HL-60/S4 treated with phorbol 12-myristate 13-acetate at 8.2 ng/mL for 4 days and 3 days (cell line): Measurements from ENCODE around the gene KRT28.
"Not testable (repeated sequence)": the region's sequence is repeated elsewhere in the genome, so short reads cannot be mapped to it uniquely, and the experiment has no call there.

Experiments used
- in situ Hi-C: fragments of 300-500 bp; cut with MboI; formaldehyde crosslinking; loops from 2 replicates; pipeline ENCODE4 v1.15.0; 2022; ENCODE audit warnings: low sequenced_read_pairs

KRT28 gene

DNA sequence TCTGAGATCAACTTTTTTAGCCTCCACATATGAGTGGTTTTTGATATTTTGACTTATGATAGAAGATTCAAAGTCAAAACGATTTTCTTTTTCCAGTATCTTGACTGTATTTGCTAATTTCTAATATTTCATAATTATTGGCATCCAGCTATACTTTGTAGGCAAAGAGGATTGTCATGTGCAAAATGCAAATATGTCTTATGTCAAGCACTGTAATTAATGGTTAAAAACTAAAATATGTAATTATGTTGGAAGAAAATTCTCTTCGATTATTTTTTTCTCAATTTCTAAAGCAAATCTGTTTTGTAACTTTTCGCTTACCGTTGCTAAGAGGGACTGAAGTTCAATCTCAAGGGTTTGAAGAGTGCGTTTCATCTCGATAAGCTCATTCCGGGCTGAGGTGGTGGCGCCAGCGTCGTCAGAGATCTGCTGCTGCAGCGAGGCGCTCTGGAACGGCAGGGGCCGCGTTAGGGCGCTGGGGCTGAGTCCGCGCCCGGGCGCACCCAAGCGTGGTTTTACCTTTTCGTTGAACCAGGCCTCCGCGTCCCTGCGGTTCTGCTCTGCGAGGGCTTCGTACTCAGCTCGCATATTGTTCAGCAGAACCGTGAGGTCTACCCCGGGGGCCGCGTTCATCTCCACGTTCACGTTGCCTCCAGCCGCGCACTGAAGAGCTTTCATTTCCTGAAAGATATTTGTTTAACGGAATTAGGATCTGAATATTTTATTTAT, 20.4 kb downstream of the KRT28 start:
- in situ Hi-C loops, result no loop called here

DNA sequence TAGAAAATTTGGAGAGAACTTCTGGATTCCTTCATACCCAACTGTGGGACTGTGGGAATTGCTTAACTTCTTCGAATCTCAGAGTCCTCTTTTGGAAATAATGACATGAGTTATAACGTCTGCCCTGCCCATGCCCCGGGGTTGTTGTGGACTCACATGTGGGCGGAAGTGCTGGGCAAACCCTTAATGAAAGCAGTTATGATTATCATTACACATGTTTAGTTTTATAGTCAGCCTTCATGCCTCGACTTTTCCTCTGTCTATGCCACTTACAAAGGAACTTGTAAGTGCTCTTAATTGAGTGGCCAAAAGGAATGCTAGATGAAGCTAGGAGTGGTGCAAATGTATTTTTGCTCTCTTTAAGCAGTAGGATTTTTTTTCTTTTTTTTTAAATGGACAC, 21.3 kb downstream of the KRT28 start:
- in situ Hi-C loops, result no loop called here

DNA sequence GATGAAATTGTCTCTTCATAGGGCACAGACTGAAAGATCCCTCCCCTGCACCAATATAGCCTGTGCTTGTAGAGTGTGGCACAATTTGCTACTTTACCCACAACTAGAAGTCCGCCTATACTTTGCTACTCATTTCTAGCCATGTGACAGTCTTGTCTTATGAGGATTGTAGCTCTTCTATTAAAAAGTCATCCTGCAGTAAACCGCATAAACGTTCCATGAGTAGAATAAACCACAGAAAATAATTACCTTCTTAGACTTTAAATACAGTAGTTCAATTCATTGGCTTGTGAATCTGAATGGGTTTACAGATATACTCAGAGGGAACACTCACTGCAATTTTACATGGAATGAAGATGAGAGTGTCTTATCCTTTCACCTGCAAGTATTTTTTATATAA, 21.8 kb downstream of the KRT28 start:
- in situ Hi-C loops, result no loop called here

DNA sequence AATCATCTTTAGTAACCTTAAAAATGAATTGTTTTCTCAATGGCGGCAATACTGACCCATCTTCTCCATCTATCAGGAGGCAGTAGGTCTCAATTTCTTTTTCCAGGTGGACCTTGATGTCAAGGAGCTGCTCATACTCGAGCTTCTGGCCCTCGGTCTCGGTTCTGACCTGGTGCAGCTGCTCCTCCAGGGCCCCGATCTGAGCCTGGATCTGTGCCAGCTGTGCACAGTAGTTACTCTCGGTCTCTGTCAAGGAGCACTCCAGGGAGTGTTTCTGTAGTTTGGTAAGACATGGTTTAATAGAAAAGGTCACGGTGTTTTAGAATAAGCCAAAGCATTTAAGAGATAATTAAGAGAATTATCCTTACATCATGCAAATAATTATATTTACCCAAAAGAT, 22.3 kb downstream of the KRT28 start:
- in situ Hi-C loops, result no loop called here

DNA sequence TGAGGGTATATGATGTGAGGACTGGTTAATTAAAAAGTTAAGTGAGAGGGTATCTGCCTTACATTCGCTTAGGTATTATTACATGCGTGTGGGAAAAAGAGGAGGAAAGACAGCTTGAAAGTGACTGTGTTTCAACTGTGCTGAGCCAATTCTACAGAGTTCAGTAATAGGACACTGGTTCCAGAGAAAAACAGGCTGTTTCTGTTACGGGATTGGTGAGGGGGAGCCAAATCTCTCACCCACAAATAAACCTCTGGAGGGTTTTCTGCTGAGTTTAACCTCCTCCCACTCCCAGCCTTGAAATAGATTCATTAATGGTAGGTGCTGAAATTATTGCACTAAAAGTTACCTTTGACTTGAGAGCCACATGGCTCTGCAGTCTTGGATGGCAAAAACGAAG, 23.8 kb downstream of the KRT28 start:
- in situ Hi-C loops, result no loop called here

DNA sequence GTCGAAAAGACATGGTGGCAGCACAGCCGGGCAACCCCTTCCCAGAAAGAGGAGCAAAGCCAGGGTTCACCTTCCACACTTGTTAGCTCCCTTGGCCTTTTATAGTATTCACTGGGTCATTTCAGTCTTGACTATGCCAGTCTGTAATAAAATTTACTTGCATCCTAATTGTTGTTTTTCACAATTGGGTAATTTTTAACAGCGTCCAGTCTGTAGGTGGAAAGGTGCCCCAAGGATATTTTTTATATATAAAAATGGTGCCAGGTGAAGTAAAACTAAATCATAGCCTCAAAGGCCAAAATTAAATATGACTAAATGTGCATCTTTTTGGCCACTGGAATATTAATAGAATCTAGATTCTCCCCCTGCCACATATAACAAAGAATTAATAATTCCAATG, 27.7 kb downstream of the KRT28 start, which contains the start of gene KRT26:
Gene KRT26 (minus strand): TSS at position 101 of the 400 bp plus-strand sequence. CDS start 88 bp downstream, at position 13.
- in situ Hi-C loops, result no loop called here

DNA sequence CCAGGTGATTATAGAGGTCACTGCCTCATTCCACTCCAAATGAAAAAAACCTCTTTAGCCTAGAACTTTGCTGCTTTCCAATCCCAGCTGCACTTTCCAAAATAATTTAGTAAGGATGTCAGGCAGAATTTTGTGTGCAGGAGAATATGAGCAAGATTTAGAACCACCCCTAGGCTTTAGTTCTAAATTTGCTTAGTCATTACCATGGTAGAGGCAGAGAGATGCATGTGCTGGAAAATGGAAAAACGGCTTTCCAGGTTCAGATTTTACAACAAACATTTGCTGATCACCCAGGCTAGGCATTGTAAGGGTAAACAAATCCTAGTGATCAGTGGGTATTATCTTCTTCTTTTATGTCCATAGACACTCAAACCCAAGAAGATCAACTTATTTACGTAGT, 34.1 kb downstream of the KRT28 start:
- in situ Hi-C loops, result no loop called here

DNA sequence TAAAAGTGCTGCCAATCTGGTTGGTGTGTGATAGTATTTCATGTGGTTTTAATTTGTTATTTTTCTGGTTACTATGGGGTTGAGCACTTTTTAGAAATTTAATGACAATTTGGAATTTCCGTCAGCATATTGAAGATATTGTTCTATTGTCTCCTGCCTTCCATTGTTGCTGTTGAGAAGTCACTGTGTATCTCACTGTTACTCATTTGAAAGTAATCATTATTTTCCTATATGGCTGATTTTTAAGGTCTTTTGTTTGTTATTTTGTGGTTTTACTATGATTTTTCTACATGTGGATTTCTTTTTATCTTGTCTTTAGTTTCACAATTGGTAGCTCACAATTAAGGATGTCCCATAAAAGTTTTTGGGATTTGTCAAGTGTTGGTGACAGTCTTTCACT, 36.0 kb downstream of the KRT28 start:
- in situ Hi-C loops, result no loop called here

DNA sequence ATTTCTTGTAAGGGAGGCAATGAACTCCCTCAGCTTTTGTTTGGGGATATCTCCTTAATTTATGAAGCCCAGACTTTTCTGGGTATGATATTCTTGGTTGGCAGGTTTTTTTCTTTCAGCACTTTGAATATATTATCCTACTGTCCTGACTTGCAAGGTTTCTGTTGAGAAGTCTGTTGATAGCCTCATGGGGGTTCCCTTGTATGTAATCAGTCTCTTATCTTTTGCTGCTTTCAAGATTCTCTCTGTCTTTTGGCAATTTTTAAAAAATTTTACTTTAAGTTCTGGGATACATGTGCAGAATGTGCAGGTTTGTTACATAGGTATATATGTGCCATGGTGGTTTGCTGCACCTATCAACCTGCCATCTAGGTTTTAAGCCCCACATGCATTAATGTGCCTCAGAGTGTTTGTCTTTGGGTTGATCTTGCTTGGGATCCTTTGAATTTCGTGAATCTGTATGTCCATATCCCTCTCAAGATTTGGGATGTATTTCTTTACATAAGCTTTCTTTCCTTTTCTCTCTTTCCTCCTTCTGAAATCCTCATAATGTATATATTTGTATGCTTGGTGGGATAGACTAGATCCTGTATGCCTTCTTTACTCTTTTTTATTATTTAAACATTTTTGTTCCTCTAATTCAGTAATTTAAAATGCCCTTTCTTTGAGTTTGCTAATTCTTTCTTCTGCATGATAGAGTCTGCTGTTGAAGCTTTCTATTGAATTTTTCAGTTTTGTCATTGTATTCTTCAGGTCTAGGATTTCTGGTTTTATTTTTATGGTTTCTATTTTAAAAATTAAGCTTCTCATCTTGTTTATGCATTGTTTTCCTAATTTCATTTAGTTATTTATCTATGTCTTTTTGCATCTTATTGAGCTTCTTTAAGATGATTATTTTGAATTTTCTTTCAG, 39.4 kb downstream of the KRT28 start:
- in situ Hi-C loops, result no loop called here

DNA sequence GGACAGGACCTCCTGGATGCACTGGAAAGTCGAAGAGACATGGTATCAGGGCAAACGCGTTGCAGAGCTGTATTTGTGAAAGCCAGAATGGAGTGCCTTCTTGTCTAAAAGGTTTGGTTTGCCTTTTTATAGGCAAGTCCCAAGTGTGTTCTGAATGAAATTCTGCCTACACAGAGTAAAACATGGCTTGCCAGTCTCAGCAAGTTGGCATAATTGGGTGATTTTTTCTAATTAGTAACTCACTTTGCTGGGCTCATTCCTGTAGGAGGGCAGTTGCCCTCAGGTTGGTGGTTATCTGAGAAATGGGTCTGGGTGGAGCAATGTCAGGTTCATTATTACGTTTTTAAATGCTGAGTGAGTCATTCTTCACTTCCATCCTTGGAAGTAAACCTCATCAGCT, 44.5 kb downstream of the KRT28 start, which contains the start of gene KRT25:
Gene KRT25 (minus strand): TSS at position 101 of the 400 bp plus-strand sequence. CDS start 60 bp downstream, at position 41.
- in situ Hi-C loops, result no loop called here

DNA sequence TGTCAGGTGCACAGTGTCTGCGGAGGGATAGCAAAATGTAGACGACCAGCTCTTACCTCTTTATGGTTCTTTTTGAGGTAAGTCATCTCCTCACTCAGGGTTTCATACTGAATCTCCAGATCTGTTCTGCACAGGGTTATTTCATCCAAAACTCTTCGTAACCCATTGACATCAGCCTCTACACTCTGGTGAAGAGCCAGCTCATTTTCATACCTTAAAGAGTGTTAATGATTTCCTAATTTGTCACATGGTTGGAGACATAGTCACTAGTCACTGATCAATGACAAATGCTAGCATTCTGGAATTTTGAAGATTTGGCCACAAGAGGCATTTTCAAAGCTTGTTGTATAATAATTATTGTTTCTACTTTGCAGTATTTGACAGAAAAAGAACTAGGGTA, 46.0 kb downstream of the KRT28 start:
- in situ Hi-C loops, result no loop called here

DNA sequence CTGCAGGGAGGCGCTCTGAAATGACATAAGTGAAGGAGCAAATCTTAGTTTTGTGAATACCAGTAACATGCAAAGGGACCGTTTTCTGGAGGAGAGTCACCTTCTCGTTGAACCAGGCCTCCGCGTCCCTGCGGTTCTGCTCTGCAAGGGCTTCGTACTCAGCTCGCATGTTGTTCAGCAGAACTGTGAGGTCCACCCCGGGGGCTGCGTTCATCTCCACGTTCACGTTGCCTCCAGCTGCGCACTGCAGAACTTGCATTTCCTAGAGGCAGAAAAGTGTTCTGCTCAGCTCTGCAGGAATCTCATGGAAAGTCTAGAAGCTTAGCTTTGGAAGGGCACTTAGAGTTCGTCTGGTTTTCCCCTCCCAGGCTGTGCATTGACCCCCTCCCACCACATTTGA, 48.7 kb downstream of the KRT28 start:
- in situ Hi-C loops, result no loop called here

DNA sequence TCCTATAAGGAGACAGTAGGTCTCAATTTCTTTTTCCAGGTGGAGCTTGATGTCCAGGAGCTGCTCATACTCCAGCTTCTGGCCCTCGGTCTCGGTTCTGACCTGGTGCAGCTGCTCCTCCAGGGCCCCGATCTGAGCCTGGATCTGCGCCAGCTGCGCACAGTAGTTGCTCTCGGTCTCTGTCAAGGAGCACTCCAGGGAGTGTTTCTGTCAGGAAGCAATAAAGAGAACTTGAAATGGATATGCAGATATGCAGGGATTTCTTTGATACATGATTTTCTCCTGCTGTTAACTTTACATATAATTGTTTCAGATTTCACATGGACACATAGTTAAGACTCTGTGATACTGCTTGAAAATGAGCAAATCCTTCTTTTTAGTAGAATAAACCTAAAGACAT, 49.4 kb downstream of the KRT28 start:
- in situ Hi-C loops, result no loop called here

DNA sequence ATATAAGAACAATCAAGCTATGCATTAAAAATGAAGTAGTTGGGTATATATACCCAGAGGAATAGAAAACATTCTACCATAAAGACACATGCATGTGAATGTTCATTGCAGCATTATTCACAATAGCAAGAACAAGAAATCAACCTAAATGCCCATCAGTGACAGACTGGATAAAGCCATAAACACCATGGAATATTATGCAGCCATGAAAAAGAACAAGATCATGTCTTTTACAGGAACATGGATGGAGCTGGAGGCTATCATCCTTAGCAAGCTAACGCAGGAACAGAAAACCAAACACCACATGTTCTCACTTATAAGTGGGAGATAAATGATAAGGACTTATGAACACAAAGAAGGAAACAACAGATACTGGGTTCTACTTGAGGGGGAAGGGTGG, 51.1 kb downstream of the KRT28 start:
- in situ Hi-C loops, result not testable (repeated sequence)
